HCT116 (cell line): Measurements from ENCODE around the gene MESD. TPM values are rescaled to one million over a fixed set of nuclear protein-coding genes. Genes with fewer than 3 reads are reported as not detected.

Experiments
- ATAC-seq: fragments of 200-7000 bp; cut with Tn5 transposase; 2 replicates; pipeline ENCODE4 v1.9.1; 2020; ENCODE audit warnings: mild to moderate bottlenecking, moderate library complexity
- BruUV-seq: library from RNA; stranded (reverse); fragments of 400-500 nt; replicated peaks from 2 replicates; lab custom pipeline; 2021; lab: Mats Ljungman, UMichigan
- CTCF ChIA-PET: fragments of 300-600 bp; sonication (Branson Sonifier 250); formaldehyde crosslinking; loops from one replicate; lab custom pipeline; 2021; ENCODE audit warnings: antibody characterized with exemption; lab: Charles Lee
- POLR2A ChIA-PET: fragments of 300-600, 350-600 bp; sonication (Branson Sonifier 250); formaldehyde crosslinking; loops from one replicate; lab custom pipeline; 2021; ENCODE audit warnings: antibody characterized with exemption; lab: Charles Lee
- RAD21 ChIA-PET, 2 experiments: fragments of 300-600 bp; sonication (Branson Sonifier 250); formaldehyde crosslinking; loops; one replicate each; lab custom pipeline; 2023; ENCODE audit warnings: low total read pairs in 2 of 2; ENCODE audit not compliant: uncharacterized antibody in 2 of 2, unreplicated experiment in 2 of 2, low non-redundant PET in 1 of 2; lab: Charles Lee
- DNase-seq: peaks from one replicate; pipeline ENCODE4 v3.0.0-alpha.2; 2010; ENCODE audit warnings: low read depth, low spot score
- H2AFZ ChIP-seq: fragments of 200-600 bp; shearing (Covaris generic), sonication (generic); 2 replicates; pipeline ENCODE4 v1.6.1; 2017; ENCODE audit warnings: low read depth, mixed run types, mixed read lengths, antibody characterized with exemption, low read length; ENCODE audit not compliant: poor library complexity, severe bottlenecking
- H3K27ac ChIP-seq: 2 replicates; pipeline ENCODE4 v1.5.1; 2012; ENCODE audit warnings: low read depth, low read length
- H3K27me3 ChIP-seq: fragments of 200-600 bp; sonication (generic); 2 replicates; pipeline ENCODE4 v1.6.1; 2016; ENCODE audit warnings: mixed run types, low read length, mixed read lengths; ENCODE audit not compliant: insufficient read depth
- H3K36me3 ChIP-seq, 2 experiments: fragments of 200-500 bp in 1 of 2; fragments of 200-600 bp in 1 of 2; sonication (Bioruptor generic) in 1 of 2; sonication (generic) in 1 of 2; 2 replicates each; pipeline versions ENCODE4 v1.5.1 to v1.6.1; 2014 to 2016; ENCODE audit warnings: low read length in 2 of 2, inconsistent platforms in 1 of 2, mixed read lengths in 1 of 2, mixed run types in 1 of 2; ENCODE audit not compliant: insufficient read depth in 2 of 2, control insufficient read depth in 1 of 2
- H3K4me1 ChIP-seq, 2 experiments: fragments of 200-600 bp in 1 of 2; sonication (generic) in 1 of 2; 2 replicates each; pipeline versions ENCODE4 v1.5.1 to v1.6.1; 2012 to 2017; ENCODE audit warnings: low read length in 2 of 2, inconsistent platforms in 1 of 2, mild to moderate bottlenecking in 1 of 2, mixed read lengths in 1 of 2, mixed run types in 1 of 2, moderate library complexity in 1 of 2; ENCODE audit not compliant: insufficient read depth in 2 of 2, control insufficient read depth in 1 of 2
- H3K4me2 ChIP-seq: fragments of 200-600 bp; sonication (generic); 2 replicates; pipeline ENCODE4 v1.6.1; 2017; ENCODE audit warnings: mixed run types, low read length, mixed read lengths
- H3K4me3 ChIP-seq, 2 experiments: fragments of 200-600 bp in 1 of 2; sonication (generic) in 1 of 2; replicated peaks in 1 of 2; 2 replicates each; pipeline ENCODE4 v1.5.1; 2011 to 2016; ENCODE audit warnings: low read length in 2 of 2, control low read depth in 1 of 2, low read depth in 1 of 2, mild to moderate bottlenecking in 1 of 2, mixed read lengths in 1 of 2, mixed run types in 1 of 2
- H3K79me2 ChIP-seq: fragments of 200-600 bp; sonication (generic); 2 replicates; pipeline ENCODE4 v1.6.1; 2017; ENCODE audit warnings: mild to moderate bottlenecking, mixed run types, low read length, moderate library complexity, mixed read lengths; ENCODE audit not compliant: insufficient read depth
- H3K9ac ChIP-seq: fragments of 200-600 bp; sonication (generic); 2 replicates; pipeline ENCODE4 v1.6.1; 2016; ENCODE audit warnings: low read length, mixed read lengths
- H3K9me2 ChIP-seq: fragments of 200-600 bp; sonication (generic), shearing (Covaris generic); 2 replicates; pipeline ENCODE4 v1.6.1; 2017; ENCODE audit warnings: mixed run types, mild to moderate bottlenecking, moderate library complexity; ENCODE audit not compliant: insufficient read depth
- H3K9me3 ChIP-seq, 2 experiments: fragments of 200-500 bp in 1 of 2; fragments of 200-600 bp in 1 of 2; sonication (Bioruptor generic) in 1 of 2; sonication (generic) in 1 of 2; 2 replicates each; pipeline ENCODE4 v1.6.1; 2014 to 2017; ENCODE audit warnings: low read length in 2 of 2, mixed read lengths in 2 of 2, inconsistent platforms in 1 of 2, low read depth in 1 of 2, mild to moderate bottlenecking in 1 of 2, mixed run types in 1 of 2, moderate library complexity in 1 of 2; ENCODE audit not compliant: control insufficient read depth in 1 of 2, insufficient read depth in 1 of 2
- H4K20me1 ChIP-seq: fragments of 200-600 bp; sonication (generic), shearing (Covaris generic); 2 replicates; pipeline ENCODE4 v1.6.1; 2017; ENCODE audit warnings: mixed run types, mild to moderate bottlenecking, moderate library complexity; ENCODE audit not compliant: insufficient read depth
- ATF3 ChIP-seq: IDR thresholded peaks from 2 replicates; pipeline ENCODE4 v1.6.1; 2012
- CBX3 ChIP-seq: IDR thresholded peaks from 2 replicates; pipeline ENCODE4 v1.6.1; 2012; ENCODE audit warnings: low read depth
- CTCF ChIP-seq, 3 experiments: fragments of 200-600 bp in 1 of 3; sonication (generic) in 1 of 3; IDR thresholded peaks in 2 of 3; conservative IDR thresholded peaks in 1 of 3; 2 replicates each; pipeline ENCODE4 v1.5.1; 2012 to 2017; ENCODE audit warnings: low read depth in 2 of 3, low read length in 2 of 3, antibody characterized with exemption in 1 of 3, borderline replicate concordance in 1 of 3, control low read depth in 1 of 3, mild to moderate bottlenecking in 1 of 3, mixed read lengths in 1 of 3, mixed run types in 1 of 3, moderate library complexity in 1 of 3; ENCODE audit not compliant: insufficient read depth in 1 of 3
- EGR1 ChIP-seq: IDR thresholded peaks from 2 replicates; pipeline ENCODE4 v1.6.1; 2012; ENCODE audit warnings: low read depth
- EZH2phosphoT487 ChIP-seq: fragments of 200-600 bp; IDR thresholded peaks from 2 replicates; pipeline ENCODE4 v1.6.1; 2018; ENCODE audit warnings: antibody characterized with exemption, borderline replicate concordance
- FOSL1 ChIP-seq: IDR thresholded peaks from 2 replicates; pipeline ENCODE4 v1.6.1; 2012; ENCODE audit warnings: low read depth
- JUND ChIP-seq: IDR thresholded peaks from 2 replicates; pipeline ENCODE4 v1.6.1; 2012
- MAX ChIP-seq: IDR thresholded peaks from 2 replicates; pipeline ENCODE4 v1.6.1; 2012
- POLR2A ChIP-seq: IDR thresholded peaks from 2 replicates; pipeline ENCODE4 v1.7.0; 2011; ENCODE audit warnings: borderline replicate concordance; ENCODE audit not compliant: insufficient read depth, insufficient read length; ENCODE audit errors: extremely low read depth
- POLR2AphosphoS5 ChIP-seq: IDR thresholded peaks from 2 replicates; pipeline ENCODE4 v1.6.1; 2011; ENCODE audit warnings: mild to moderate bottlenecking, low read depth, low read length, moderate library complexity
- RAD21 ChIP-seq: IDR thresholded peaks from 2 replicates; pipeline ENCODE4 v1.6.1; 2012; ENCODE audit warnings: low read depth, mild to moderate bottlenecking
- REST ChIP-seq: IDR thresholded peaks from 2 replicates; pipeline ENCODE4 v1.6.1; 2012; ENCODE audit warnings: low read depth
- SIN3A ChIP-seq: IDR thresholded peaks from 2 replicates; pipeline ENCODE4 v1.6.1; 2012; ENCODE audit warnings: low read depth
- SRF ChIP-seq: IDR thresholded peaks from 2 replicates; pipeline ENCODE4 v1.6.1; 2012; ENCODE audit warnings: low read depth
- TCF7L2 ChIP-seq: IDR thresholded peaks from 2 replicates; pipeline ENCODE4 v1.7.0; 2011; ENCODE audit warnings: borderline replicate concordance, inconsistent platforms; ENCODE audit not compliant: insufficient read depth, insufficient read length; ENCODE audit errors: extremely low read depth
- YY1 ChIP-seq: IDR thresholded peaks from 2 replicates; pipeline ENCODE4 v1.6.1; 2011; ENCODE audit warnings: low read length, low read depth, moderate library complexity, mild to moderate bottlenecking; ENCODE audit not compliant: insufficient replicate concordance; ENCODE audit errors: extremely low read depth
- ZFX ChIP-seq: fragments of 450-650 bp; IDR thresholded peaks from 2 replicates; pipeline ENCODE4 v1.6.1; 2017
- intact Hi-C: fragments of 100-400 bp; cut with micrococcal nuclease; formaldehyde crosslinking; loops from 2 replicates; pipeline ENCODE4 v1.10.0; 2022
- total RNA-seq: library from RNA; stranded (reverse); gene quantifications from one replicate; pipeline ENCODE4 v1.2.1, GENCODE V29; 2021; ENCODE audit not compliant: unreplicated experiment

The MESD gene
- total RNA-seq, 1 experiment from 2014 or later = 22.5 TPM

GRCh38 chr15:80951941-80952340 is 37.7 kb downstream of the MESD start (continued):
- TF ChIP-seq YY1 = no peak
- no peak for TF ChIP-seq FOSL1

GRCh38 chr15:80950291-80951078 is 39.1 kb downstream of the MESD start:
- Histone ChIP-seq H3K9me3 (no peaks in the 10 kb centered on the region), H3K4me2 (no peak overlapping the region), H3K9ac (no peak overlapping the region), H3K27me3 (no peaks in the 10 kb centered on the region), H3K4me1 (peaks cover 20 to 21% of the 10 kb centered on the region in 2 experiments), H3K36me3 (peaks cover 5 to 7% of the 10 kb centered on the region in 2 experiments; a peak in 2 of 4 replicates), H2AFZ (no peak overlapping the region), H3K27ac (no peak overlapping the region), H3K4me3 (no peak overlapping the region), H4K20me1 (no peaks in the 10 kb centered on the region), H3K9me2 (no peaks in the 10 kb centered on the region), H3K79me2 (no peaks in the 10 kb centered on the region)
- POLR2A ChIA-PET = no interaction called here
- intact Hi-C loops = no loop called here
- CTCF ChIA-PET = no interaction called here
- RAD21 ChIA-PET = no interaction called here
- DNase-seq (no peak), ATAC-seq (no peak)
- no TSS peak for BruUV-seq
- TF ChIP-seq CBX3 = no peak
- TF ChIP-seq TCF7L2 = no peak
- no peak for TF ChIP-seq ZFX
- TF ChIP-seq YY1 = no peak
- TF ChIP-seq JUND = no peak
- no peak for TF ChIP-seq RAD21
- no peak for TF ChIP-seq REST
- TF ChIP-seq POLR2AphosphoS5 = no peak
- TF ChIP-seq ATF3 = no peak
- TF ChIP-seq SIN3A = no peak
- no peak for TF ChIP-seq FOSL1
- TF ChIP-seq MAX = no peak
- no peak for TF ChIP-seq EZH2phosphoT487
- no peak for TF ChIP-seq EGR1
- no peak for TF ChIP-seq POLR2A
- no peak for TF ChIP-seq CTCF (IDR thresholded peaks at IDR 0.05 in 2 of 3, conservative IDR thresholded peaks at IDR 0.05 in 1 of 3; ENCODE audit: borderline replicate concordance in 1 of 3, insufficient read depth in 1 of 3, low read depth in 2 of 3, low read length in 2 of 3)
- TF ChIP-seq SRF = no peak
